ENCODE measurements around the gene FKBP8.

- no peak for TF ChIP-seq CTCF (IDR thresholded peaks at IDR 0.05)
- TF ChIP-seq, protein P1, sequence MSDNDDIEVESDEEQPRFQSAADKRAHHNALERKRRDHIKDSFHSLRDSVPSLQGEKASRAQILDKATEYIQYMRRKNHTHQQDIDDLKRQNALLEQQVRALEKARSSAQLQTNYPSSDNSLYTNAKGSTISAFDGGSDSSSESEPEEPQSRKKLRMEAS (CRISPR knock-in tag; IDR thresholded peaks at IDR 0.05), result no peak
- no peak for TF ChIP-seq ATF3 (CRISPR knock-in tag; conservative IDR thresholded peaks at IDR 0.05)
- TF ChIP-seq CREM (CRISPR knock-in tag; IDR thresholded peaks at IDR 0.05), result no peak
- no peak for TF ChIP-seq NFYB (CRISPR knock-in tag; conservative IDR thresholded peaks at IDR 0.05; ENCODE audit: low read depth)
- TF ChIP-seq, protein P2, sequence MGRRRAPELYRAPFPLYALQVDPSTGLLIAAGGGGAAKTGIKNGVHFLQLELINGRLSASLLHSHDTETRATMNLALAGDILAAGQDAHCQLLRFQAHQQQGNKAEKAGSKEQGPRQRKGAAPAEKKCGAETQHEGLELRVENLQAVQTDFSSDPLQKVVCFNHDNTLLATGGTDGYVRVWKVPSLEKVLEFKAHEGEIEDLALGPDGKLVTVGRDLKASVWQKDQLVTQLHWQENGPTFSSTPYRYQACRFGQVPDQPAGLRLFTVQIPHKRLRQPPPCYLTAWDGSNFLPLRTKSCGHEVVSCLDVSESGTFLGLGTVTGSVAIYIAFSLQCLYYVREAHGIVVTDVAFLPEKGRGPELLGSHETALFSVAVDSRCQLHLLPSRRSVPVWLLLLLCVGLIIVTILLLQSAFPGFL (CRISPR knock-in tag; IDR thresholded peaks at IDR 0.05; ENCODE audit: borderline replicate concordance), result no peak
- no peak for TF ChIP-seq ZNF121 (CRISPR knock-in tag; IDR thresholded peaks at IDR 0.05)
- no peak for TF ChIP-seq ELF4 (CRISPR knock-in tag; IDR thresholded peaks at IDR 0.05; ENCODE audit: low read depth)
- TF ChIP-seq GABPB1 (CRISPR knock-in tag; IDR thresholded peaks at IDR 0.05), result no peak
- TF ChIP-seq, protein P3, sequence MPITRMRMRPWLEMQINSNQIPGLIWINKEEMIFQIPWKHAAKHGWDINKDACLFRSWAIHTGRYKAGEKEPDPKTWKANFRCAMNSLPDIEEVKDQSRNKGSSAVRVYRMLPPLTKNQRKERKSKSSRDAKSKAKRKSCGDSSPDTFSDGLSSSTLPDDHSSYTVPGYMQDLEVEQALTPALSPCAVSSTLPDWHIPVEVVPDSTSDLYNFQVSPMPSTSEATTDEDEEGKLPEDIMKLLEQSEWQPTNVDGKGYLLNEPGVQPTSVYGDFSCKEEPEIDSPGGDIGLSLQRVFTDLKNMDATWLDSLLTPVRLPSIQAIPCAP (CRISPR knock-in tag; IDR thresholded peaks at IDR 0.05), result no peak
These were observed 17.1 kb downstream of the FKBP8 start for GRCh38 chr19:18526316-18526715.

All from WTC11 (cell line).